GM21786 (cell line): Measurements from ENCODE around the gene OSBPL6.

ENCODE experiments used
- ATAC-seq: cut with Tn5 transposase; IDR thresholded peaks from one replicate; pipeline ENCODE4 v1.9.1; 2021; ENCODE audit not compliant: unreplicated experiment

Gene OSBPL6

GRCh38 chr2:178269438-178270224, 75.3 kb downstream of the OSBPL6 start:
- ATAC-seq = no peak

- no peak for ATAC-seq
Measured at GRCh38 chr2:178270338-178270737, 76.0 kb downstream of the OSBPL6 start.

- no peak for ATAC-seq
Measured at GRCh38 chr2:178271094-178271493, 76.8 kb downstream of the OSBPL6 start.

- no peak for ATAC-seq
Measured at GRCh38 chr2:178271629-178272333, 77.5 kb downstream of the OSBPL6 start.

GRCh38 chr2:178273787-178274360, 79.6 kb downstream of the OSBPL6 start:
- no peak for ATAC-seq

- ATAC-seq = no peak
Measured at GRCh38 chr2:178275600-178275999, 81.3 kb downstream of the OSBPL6 start.

GRCh38 chr2:178277741-178278197, 83.5 kb downstream of the OSBPL6 start:
- no peak for ATAC-seq

- no peak for ATAC-seq
Measured at GRCh38 chr2:178279142-178279541, 84.8 kb downstream of the OSBPL6 start.

- no peak for ATAC-seq
Measured at GRCh38 chr2:178279636-178280035, 85.3 kb downstream of the OSBPL6 start.

GRCh38 chr2:178280244-178280852, 86.0 kb downstream of the OSBPL6 start:
- peak; percentile 84 for ATAC-seq

GRCh38 chr2:178282075-178282815, 87.9 kb downstream of the OSBPL6 start:
- no peak for ATAC-seq

- no peak for ATAC-seq
Measured at GRCh38 chr2:178283341-178283918, 89.1 kb downstream of the OSBPL6 start.

GRCh38 chr2:178284613-178285286, 90.4 kb downstream of the OSBPL6 start:
- ATAC-seq = no peak

GRCh38 chr2:178285287-178285615, 90.9 kb downstream of the OSBPL6 start:
- no peak for ATAC-seq

GRCh38 chr2:178286636-178287035, 92.3 kb downstream of the OSBPL6 start:
- ATAC-seq = no peak

GRCh38 chr2:178287652-178288344, 93.5 kb downstream of the OSBPL6 start:
- ATAC-seq = no peak

GRCh38 chr2:178291703-178292102, 97.4 kb downstream of the OSBPL6 start:
- ATAC-seq = no peak

- no peak for ATAC-seq
Measured at GRCh38 chr2:178292586-178292985, 98.3 kb downstream of the OSBPL6 start.

- ATAC-seq = no peak
Measured at GRCh38 chr2:178295115-178295514, 100.8 kb downstream of the OSBPL6 start.
